WTC11 (cell line): Measurements from ENCODE around the gene SORL1. TPM values are rescaled to one million over a fixed set of nuclear protein-coding genes. Genes with fewer than 3 reads are reported as not detected.
A peak's percentile ranks its signal among the peaks of the same experiment; 100 is the strongest.

ENCODE experiments used
- ATAC-seq: fragments of 200-7000 bp; cut with Tn5 transposase; 2 replicates; pipeline ENCODE4 v1.10.0; 2021; ENCODE audit warnings: mild to moderate bottlenecking, moderate library complexity
- CTCF ChIA-PET: fragments of 300-600 bp; sonication (Branson Sonifier 250); formaldehyde crosslinking; loops from one replicate; lab custom pipeline; 2021; ENCODE audit warnings: antibody characterized with exemption; lab: Charles Lee
- POLR2A ChIA-PET: fragments of 350-600 bp; sonication (Branson Sonifier 250); formaldehyde crosslinking; loops from one replicate; lab custom pipeline; 2021; ENCODE audit warnings: antibody characterized with exemption; lab: Charles Lee
- DNase-seq: peaks from one replicate; pipeline ENCODE4 v3.0.0; 2021; ENCODE audit warnings: low spot score
- H3K27ac Mint-ChIP-seq: 2 replicates; pipeline ENCODE4 v1.8.0; 2021; ENCODE audit warnings: mixed read lengths
- H3K27me3 Mint-ChIP-seq: 2 replicates; pipeline ENCODE4 v1.8.0; 2021; ENCODE audit warnings: low read depth, mild to moderate bottlenecking, moderate library complexity, mixed read lengths
- H3K36me3 Mint-ChIP-seq: 2 replicates; pipeline ENCODE4 v1.8.0; 2021; ENCODE audit warnings: mixed read lengths
- H3K4me1 Mint-ChIP-seq: 2 replicates; pipeline ENCODE4 v1.8.0; 2022; ENCODE audit warnings: mixed read lengths
- H3K4me3 Mint-ChIP-seq: 2 replicates; pipeline ENCODE4 v1.8.0; 2021; ENCODE audit warnings: mild to moderate bottlenecking, moderate library complexity, mixed read lengths
- H3K9me3 Mint-ChIP-seq: 2 replicates; pipeline ENCODE4 v1.8.0; 2021; ENCODE audit warnings: mixed read lengths
- ATF1 ChIP-seq: sonication (generic); formaldehyde crosslinking; IDR thresholded peaks from 2 replicates; pipeline ENCODE4 v1.8.1; 2023; ENCODE audit warnings: mild to moderate bottlenecking, moderate library complexity, missing genetic modification reagents
- E2F1 ChIP-seq: sonication (generic); formaldehyde crosslinking; IDR thresholded peaks from 2 replicates; pipeline ENCODE4 v1.8.0; 2022; ENCODE audit warnings: mild to moderate bottlenecking, missing genetic modification reagents
- FOXJ3 ChIP-seq: sonication (generic); formaldehyde crosslinking; IDR thresholded peaks from 2 replicates; pipeline ENCODE4 v1.9.0; 2021; ENCODE audit warnings: missing genetic modification reagents, mild to moderate bottlenecking, borderline replicate concordance
- GTF2I ChIP-seq: fragments of 250-450 bp; sonication (Bioruptor Pico); conservative IDR thresholded peaks from 2 replicates; pipeline ENCODE4 v1.4.0; 2021; ENCODE audit warnings: mild to moderate bottlenecking
- IRF2 ChIP-seq: sonication (generic); formaldehyde crosslinking; IDR thresholded peaks from 2 replicates; pipeline ENCODE4 v1.8.0; 2022; ENCODE audit warnings: low read depth, missing genetic modification reagents, borderline replicate concordance
- SP1 ChIP-seq: sonication (generic); formaldehyde crosslinking; conservative IDR thresholded peaks from 2 replicates; pipeline ENCODE4 v1.8.1; 2022; ENCODE audit warnings: missing genetic modification reagents
- ZBTB21 ChIP-seq: sonication (generic); formaldehyde crosslinking; IDR thresholded peaks from 2 replicates; pipeline ENCODE4 v1.8.1; 2023; ENCODE audit warnings: mild to moderate bottlenecking, missing genetic modification reagents, borderline replicate concordance
- ZBTB43 ChIP-seq: sonication (generic); formaldehyde crosslinking; IDR thresholded peaks from 2 replicates; pipeline ENCODE4 v1.8.1; 2023; ENCODE audit warnings: mild to moderate bottlenecking, missing genetic modification reagents
- ZNF232 ChIP-seq: sonication (generic); formaldehyde crosslinking; IDR thresholded peaks from 2 replicates; pipeline ENCODE4 v1.8.0; 2022; ENCODE audit warnings: mild to moderate bottlenecking, missing genetic modification reagents
- ZNF281 ChIP-seq: sonication (generic); formaldehyde crosslinking; IDR thresholded peaks from 2 replicates; pipeline ENCODE4 v1.8.0; 2023; ENCODE audit warnings: mild to moderate bottlenecking, missing genetic modification reagents
- ZNF423 ChIP-seq: fragments of 250-450 bp; sonication (Bioruptor Pico); IDR thresholded peaks from 2 replicates; pipeline ENCODE4 v2.1.2; 2022; ENCODE audit warnings: mild to moderate bottlenecking, moderate library complexity
- total RNA-seq: library from RNA; stranded (reverse); gene quantifications from 3 replicates; pipeline ENCODE4 v1.2.3, GENCODE V29; 2021
- TF ChIP-seq, protein P1 (sequence below): fragments of 250-450 bp; sonication (Bioruptor Pico); IDR thresholded peaks from 2 replicates; pipeline ENCODE4 v2.1.2; 2022; ENCODE audit warnings: mild to moderate bottlenecking, moderate library complexity
- TF ChIP-seq, protein P2 (sequence below): sonication (generic); formaldehyde crosslinking; IDR thresholded peaks from 2 replicates; pipeline ENCODE4 v1.8.0; 2022; ENCODE audit warnings: mild to moderate bottlenecking, missing genetic modification reagents

Gene SORL1
- total RNA-seq, 1 experiment from 2014 or later = 87.1 TPM

DNA sequence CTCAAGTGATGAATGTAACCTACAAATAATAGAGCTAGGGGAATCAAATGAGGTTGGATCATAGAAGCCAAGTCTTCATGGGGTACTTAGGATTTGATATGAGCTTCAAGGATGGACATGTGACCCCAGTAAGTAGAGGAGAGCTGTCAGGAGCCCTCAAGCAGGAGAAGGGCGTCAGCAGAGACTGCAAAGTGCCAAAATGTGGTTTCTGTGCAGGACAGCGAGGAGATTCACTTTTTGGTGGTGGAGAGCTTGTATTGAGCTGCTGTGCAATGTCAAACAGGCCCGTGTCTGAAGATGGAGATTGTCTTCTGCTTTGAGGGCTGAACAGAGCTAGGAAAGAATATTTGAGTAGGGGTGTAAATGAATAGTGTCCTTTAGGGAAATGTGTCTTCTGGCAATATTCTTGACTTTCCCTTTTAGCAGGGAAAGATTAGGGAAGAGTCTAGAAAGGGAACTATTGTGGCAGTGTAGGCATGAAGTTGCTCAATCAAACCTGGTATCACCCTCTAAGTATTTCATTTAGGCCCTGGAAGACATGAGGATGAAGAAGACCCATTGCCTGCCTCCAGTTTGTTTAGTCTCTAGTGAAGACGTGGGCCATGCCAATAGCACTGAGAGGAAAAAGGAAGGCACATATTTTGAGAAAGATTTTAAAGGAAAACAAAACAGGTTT is 31.8 kb downstream of the SORL1 start (continued):
- TF ChIP-seq, protein P1, sequence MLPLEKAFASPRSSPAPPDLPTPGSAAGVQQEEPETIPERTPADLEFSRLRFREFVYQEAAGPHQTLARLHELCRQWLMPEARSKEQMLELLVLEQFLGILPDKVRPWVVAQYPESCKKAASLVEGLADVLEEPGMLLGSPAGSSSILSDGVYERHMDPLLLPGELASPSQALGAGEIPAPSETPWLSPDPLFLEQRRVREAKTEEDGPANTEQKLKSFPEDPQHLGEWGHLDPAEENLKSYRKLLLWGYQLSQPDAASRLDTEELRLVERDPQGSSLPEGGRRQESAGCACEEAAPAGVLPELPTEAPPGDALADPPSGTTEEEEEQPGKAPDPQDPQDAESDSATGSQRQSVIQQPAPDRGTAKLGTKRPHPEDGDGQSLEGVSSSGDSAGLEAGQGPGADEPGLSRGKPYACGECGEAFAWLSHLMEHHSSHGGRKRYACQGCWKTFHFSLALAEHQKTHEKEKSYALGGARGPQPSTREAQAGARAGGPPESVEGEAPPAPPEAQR (CRISPR knock-in tag) = no peak
- TF ChIP-seq ZNF232 (CRISPR knock-in tag) (no peak), SP1 (CRISPR knock-in tag) (no peak)

DNA sequence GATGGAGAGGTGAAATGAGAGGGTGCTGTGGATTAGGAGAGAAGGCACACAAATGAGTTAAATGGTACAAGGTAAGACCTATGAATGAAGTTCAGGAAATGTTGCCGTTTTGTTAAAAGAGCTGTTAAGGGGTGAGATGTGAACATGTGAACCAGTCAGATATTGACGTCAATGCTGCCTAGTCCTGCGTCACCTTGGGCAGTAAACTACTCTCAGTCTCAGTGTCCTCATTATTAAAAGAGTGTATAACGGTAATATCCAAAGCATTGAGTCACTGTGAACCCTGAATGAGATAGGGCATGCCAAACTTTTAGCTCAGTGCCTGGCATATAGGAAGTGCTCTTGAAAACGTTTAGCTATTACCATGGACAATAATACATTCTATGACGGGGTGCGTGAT is 33.1 kb downstream of the SORL1 start:
- no peaks in the 10 kb centered on the region for H3K9me3 Mint-ChIP-seq
- DNase-seq = no peak
- H3K4me1 Mint-ChIP-seq = peaks cover 34% of the 10 kb centered on the region
- no peak overlapping the region for H3K4me3 Mint-ChIP-seq
- H3K27me3 Mint-ChIP-seq = no peaks in the 10 kb centered on the region
- ATAC-seq = no peak
- H3K36me3 Mint-ChIP-seq = peaks cover 44% of the 10 kb centered on the region
- H3K27ac Mint-ChIP-seq = no peak overlapping the region
- ChIA-PET POLR2A (no interaction called here), CTCF (no interaction called here)
- TF ChIP-seq, protein P1 (CRISPR knock-in tag) = no peak
- TF ChIP-seq E2F1 (CRISPR knock-in tag) (no peak), ZBTB43 (CRISPR knock-in tag) (no peak), ATF1 (CRISPR knock-in tag) (no peak)
- TF ChIP-seq, all 79 proteins: peak for 0

GRCh38 chr11:121486054-121486453 is 33.9 kb downstream of the SORL1 start:
- H3K4me3 Mint-ChIP-seq = no peak overlapping the region
- no peak for DNase-seq
- no peaks in the 10 kb centered on the region for H3K27me3 Mint-ChIP-seq
- H3K9me3 Mint-ChIP-seq = no peaks in the 10 kb centered on the region
- H3K27ac Mint-ChIP-seq = peak overlapping the region; percentile 7
- ChIA-PET POLR2A (interaction anchor here (0.7 kb wide), 1 partner anchor 28 kb away, joined by 8 read pairs; no protein-coding TSS in a partner anchor), CTCF (interaction anchor here (0.7 kb wide), 1 partner anchor 47 kb away, joined by 3 read pairs; no protein-coding TSS in a partner anchor)
- ATAC-seq = no peak
- peaks cover 31% of the 10 kb centered on the region for H3K4me1 Mint-ChIP-seq
- peaks cover 49% of the 10 kb centered on the region for H3K36me3 Mint-ChIP-seq
- TF ChIP-seq, protein P2, sequence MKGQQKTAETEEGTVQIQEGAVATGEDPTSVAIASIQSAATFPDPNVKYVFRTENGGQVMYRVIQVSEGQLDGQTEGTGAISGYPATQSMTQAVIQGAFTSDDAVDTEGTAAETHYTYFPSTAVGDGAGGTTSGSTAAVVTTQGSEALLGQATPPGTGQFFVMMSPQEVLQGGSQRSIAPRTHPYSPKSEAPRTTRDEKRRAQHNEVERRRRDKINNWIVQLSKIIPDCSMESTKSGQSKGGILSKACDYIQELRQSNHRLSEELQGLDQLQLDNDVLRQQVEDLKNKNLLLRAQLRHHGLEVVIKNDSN (CRISPR knock-in tag) = no peak
- no peak for TF ChIP-seq ZNF423 (CRISPR knock-in tag)
- no peak for TF ChIP-seq FOXJ3 (CRISPR knock-in tag)
- TF ChIP-seq GTF2I (CRISPR knock-in tag) = no peak
- TF ChIP-seq ZNF281 (CRISPR knock-in tag) = no peak
- TF ChIP-seq ZBTB21 (CRISPR knock-in tag) = no peak
- TF ChIP-seq IRF2 = no peak
- TF ChIP-seq, all 79 proteins: peak for 0
